BE2C (cell line): Measurements from ENCODE around the gene EIF4E1B.

ENCODE experiments used
- DNase-seq: peaks from one replicate; pipeline ENCODE4 v3.0.0-alpha.2; 2020
- H3K27me3 ChIP-seq: fragments of 250-450 bp; sonication (Bioruptor Pico); 2 replicates; pipeline ENCODE4 v1.5.1; 2020; ENCODE audit warnings: mild to moderate bottlenecking
- H3K36me3 ChIP-seq: fragments of 250-450 bp; sonication (Bioruptor Pico); 2 replicates; pipeline ENCODE4 v1.5.1; 2020; ENCODE audit warnings: mild to moderate bottlenecking
- H3K4me1 ChIP-seq: fragments of 250-450 bp; sonication (Bioruptor Pico); 2 replicates; pipeline ENCODE4 v1.5.1; 2020
- H3K4me3 ChIP-seq: 2 replicates; pipeline ENCODE4 v1.5.1; 2011; ENCODE audit warnings: low read depth, low read length
- H3K9me3 ChIP-seq: fragments of 250-450 bp; sonication (Bioruptor Pico); 2 replicates; pipeline ENCODE4 v1.5.1; 2020
- CTCF ChIP-seq: IDR thresholded peaks from 2 replicates; pipeline ENCODE4 v1.5.1; 2012; ENCODE audit warnings: mild to moderate bottlenecking, low read depth, low read length

EIF4E1B gene

GRCh38 chr5:176660860-176661641, 30.6 kb downstream of the EIF4E1B start:
- no peak overlapping the region for H3K4me3 ChIP-seq
- H3K27me3 ChIP-seq, result no peaks in the 10 kb centered on the region
- no peaks in the 10 kb centered on the region for H3K36me3 ChIP-seq
- H3K9me3 ChIP-seq, result no peaks in the 10 kb centered on the region
- TF ChIP-seq CTCF, result peak; percentile 97
- H3K4me1 ChIP-seq, result no peaks in the 10 kb centered on the region
- peak; percentile 87 for DNase-seq

GRCh38 chr5:176661676-176662075, 31.2 kb downstream of the EIF4E1B start:
- no peak for DNase-seq
- no peak overlapping the region for H3K4me3 ChIP-seq
- TF ChIP-seq CTCF, result no peak
- no peaks in the 10 kb centered on the region for H3K4me1 ChIP-seq
- H3K9me3 ChIP-seq, result no peaks in the 10 kb centered on the region
- H3K27me3 ChIP-seq, result no peaks in the 10 kb centered on the region
- no peaks in the 10 kb centered on the region for H3K36me3 ChIP-seq

GRCh38 chr5:176662371-176663333, 32.2 kb downstream of the EIF4E1B start:
- no peak overlapping the region for H3K4me3 ChIP-seq
- no peaks in the 10 kb centered on the region for H3K9me3 ChIP-seq
- H3K4me1 ChIP-seq, result no peaks in the 10 kb centered on the region
- no peak for TF ChIP-seq CTCF
- H3K36me3 ChIP-seq, result no peaks in the 10 kb centered on the region
- DNase-seq, result peak; percentile 70
- no peaks in the 10 kb centered on the region for H3K27me3 ChIP-seq

- H3K4me3 ChIP-seq, result no peak overlapping the region
- no peak for TF ChIP-seq CTCF
- DNase-seq, result no peak
- no peaks in the 10 kb centered on the region for H3K4me1 ChIP-seq
- no peaks in the 10 kb centered on the region for H3K36me3 ChIP-seq
- H3K27me3 ChIP-seq, result no peaks in the 10 kb centered on the region
- no peaks in the 10 kb centered on the region for H3K9me3 ChIP-seq
Observed at GRCh38 chr5:176663566-176663965, 33.1 kb downstream of the EIF4E1B start.

GRCh38 chr5:176664479-176664878, 34.0 kb downstream of the EIF4E1B start:
- no peak for TF ChIP-seq CTCF
- H3K9me3 ChIP-seq, result no peaks in the 10 kb centered on the region
- DNase-seq, result no peak
- H3K27me3 ChIP-seq, result no peaks in the 10 kb centered on the region
- H3K36me3 ChIP-seq, result no peaks in the 10 kb centered on the region
- no peaks in the 10 kb centered on the region for H3K4me1 ChIP-seq
- no peak overlapping the region for H3K4me3 ChIP-seq
